IMR-90 (cell line): ENCODE data around the gene NUCB1. TPM values are rescaled to one million over a fixed set of nuclear protein-coding genes. Genes with fewer than 3 reads are reported as not detected.

Experiments used
- ATAC-seq: fragments of 200-7000 bp; cut with Tn5 transposase; 2 replicates; pipeline ENCODE4 v1.9.1; 2020; ENCODE audit warnings: low read depth, mild to moderate bottlenecking, moderate library complexity
- BruUV-seq: library from RNA; stranded (reverse); fragments of 400-500 nt; replicated peaks from 2 replicates; lab custom pipeline; 2021; lab: Mats Ljungman, UMichigan
- CTCF ChIA-PET: fragments of 300-600 bp; formaldehyde crosslinking; extraction: SDS; loops from one replicate; lab custom pipeline; 2021; ENCODE audit warnings: antibody characterized with exemption; lab: Yijun Ruan, JAX
- POLR2A ChIA-PET: fragments of 300-600 bp; sonication (Branson Sonifier 250); formaldehyde crosslinking; loops from one replicate; lab custom pipeline; 2022; ENCODE audit warnings: antibody characterized with exemption; ENCODE audit not compliant: unreplicated experiment; lab: Charles Lee
- DNase-seq: peaks from one replicate; pipeline ENCODE4 v3.0.0; 2013
- H2AFZ ChIP-seq: replicated peaks from 2 replicates; pipeline ENCODE3; 2013; ENCODE audit warnings: low read length, mild to moderate bottlenecking; ENCODE audit not compliant: poor library complexity
- H2AK5ac ChIP-seq: 2 replicates; pipeline ENCODE4 v1.6.1; 2013; ENCODE audit warnings: low read depth, low read length, inconsistent platforms
- H2AK9ac ChIP-seq: replicated peaks from 2 replicates; pipeline ENCODE3; 2013; ENCODE audit warnings: mild to moderate bottlenecking, low read depth, low read length, moderate library complexity; ENCODE audit not compliant: poor library complexity
- H2BK120ac ChIP-seq: 2 replicates; pipeline ENCODE4 v1.6.1; 2013; ENCODE audit warnings: low read depth, low read length, inconsistent platforms
- H2BK15ac ChIP-seq: 3 replicates; pipeline ENCODE4 v1.6.1; 2013; ENCODE audit warnings: low read depth, low read length, inconsistent platforms
- H2BK20ac ChIP-seq: 2 replicates; pipeline ENCODE4 v1.6.1; 2013; ENCODE audit warnings: low read depth, mild to moderate bottlenecking, inconsistent platforms, low read length, moderate library complexity
- H2BK5ac ChIP-seq: 2 replicates; pipeline ENCODE4 v1.6.1; 2013; ENCODE audit warnings: mild to moderate bottlenecking, low read depth, low read length, inconsistent platforms; ENCODE audit not compliant: poor library complexity, severe bottlenecking
- H3K14ac ChIP-seq: replicated peaks from 2 replicates; pipeline ENCODE4 v1.6.1; 2013; ENCODE audit warnings: low read depth, low read length, inconsistent platforms
- H3K18ac ChIP-seq: 2 replicates; pipeline ENCODE4 v1.6.1; 2013; ENCODE audit warnings: low read depth, low read length, control low read depth
- H3K23ac ChIP-seq: 2 replicates; pipeline ENCODE4 v1.6.1; 2013; ENCODE audit warnings: low read depth, low read length, inconsistent platforms
- H3K27ac ChIP-seq: 2 replicates; pipeline ENCODE4 v1.5.1; 2013; ENCODE audit warnings: mild to moderate bottlenecking, control low read depth, low read length; ENCODE audit not compliant: insufficient read depth
- H3K27me3 ChIP-seq: 2 replicates; pipeline ENCODE4 v1.6.1; 2013; ENCODE audit warnings: low read length; ENCODE audit not compliant: control insufficient read depth, insufficient read depth
- H3K36me3 ChIP-seq: 2 replicates; pipeline ENCODE4 v1.6.1; 2013; ENCODE audit warnings: low read length, mixed read lengths; ENCODE audit not compliant: control insufficient read depth, insufficient read depth
- H3K4ac ChIP-seq: 2 replicates; pipeline ENCODE4 v1.6.1; 2013; ENCODE audit warnings: low read depth, low read length, inconsistent platforms
- H3K4me1 ChIP-seq: 2 replicates; pipeline ENCODE4 v1.6.1; 2013; ENCODE audit warnings: low read length, mixed read lengths; ENCODE audit not compliant: control insufficient read depth, insufficient read depth
- H3K4me2 ChIP-seq: 2 replicates; pipeline ENCODE4 v1.6.1; 2013; ENCODE audit warnings: low read depth, mild to moderate bottlenecking, control low read depth, low read length, moderate library complexity
- H3K4me3 ChIP-seq: 2 replicates; pipeline ENCODE4 v1.5.1; 2013; ENCODE audit warnings: low read depth, mild to moderate bottlenecking, control low read depth, low read length, moderate library complexity; ENCODE audit not compliant: insufficient read depth
- H3K56ac ChIP-seq: 2 replicates; pipeline ENCODE4 v1.6.1; 2013; ENCODE audit warnings: low read length, inconsistent platforms; ENCODE audit not compliant: insufficient read depth; ENCODE audit errors: extremely low read depth
- H3K79me1 ChIP-seq, 2 experiments: 2 replicates each; pipeline ENCODE4 v1.6.1; 2013; ENCODE audit warnings: low read length in 2 of 2, inconsistent platforms in 1 of 2, low read depth in 1 of 2
- H3K9ac ChIP-seq: 2 replicates; pipeline ENCODE4 v1.6.1; 2013; ENCODE audit warnings: low read depth, low read length, control low read depth
- H3K9me1 ChIP-seq: 2 replicates; pipeline ENCODE4 v1.6.1; 2013; ENCODE audit warnings: low read length, inconsistent platforms; ENCODE audit not compliant: insufficient read depth
- H3K9me3 ChIP-seq: 2 replicates; pipeline ENCODE4 v1.6.1; 2013; ENCODE audit warnings: low read length; ENCODE audit not compliant: control insufficient read depth, insufficient read depth
- H4K20me1 ChIP-seq: 2 replicates; pipeline ENCODE4 v1.6.1; 2013; ENCODE audit warnings: low read length, inconsistent platforms; ENCODE audit not compliant: insufficient read depth
- H4K5ac ChIP-seq: 2 replicates; pipeline ENCODE4 v1.6.1; 2013; ENCODE audit warnings: mild to moderate bottlenecking, low read depth, low read length, control low read depth
- H4K8ac ChIP-seq, 2 experiments: 2 replicates each; pipeline ENCODE4 v1.6.1; 2013; ENCODE audit warnings: low read depth in 2 of 2, low read length in 2 of 2, control low read depth in 1 of 2, inconsistent platforms in 1 of 2
- H4K91ac ChIP-seq: 2 replicates; pipeline ENCODE4 v1.6.1; 2013; ENCODE audit warnings: low read depth, low read length, inconsistent platforms; ENCODE audit not compliant: insufficient read depth
- BHLHE40 ChIP-seq: fragments of 150-350 bp; IDR thresholded peaks from 2 replicates; pipeline ENCODE4 v1.6.1; 2016; ENCODE audit warnings: mild to moderate bottlenecking, low read depth, low read length
- CEBPB ChIP-seq: IDR thresholded peaks from 2 replicates; pipeline ENCODE4 v1.6.1; 2012; ENCODE audit warnings: low read depth, low read length, improper control_type of control experiment
- CHD1 ChIP-seq: IDR thresholded peaks from 2 replicates; pipeline ENCODE4 v1.6.1; 2012; ENCODE audit warnings: low read depth, low read length, improper control_type of control experiment
- FOS ChIP-seq: fragments of 150-350 bp; IDR thresholded peaks from 2 replicates; pipeline ENCODE4 v1.6.1; 2016; ENCODE audit warnings: low read depth, low read length
- MAFK ChIP-seq: IDR thresholded peaks from 2 replicates; pipeline ENCODE4 v1.6.1; 2012; ENCODE audit warnings: low read depth, low read length, improper control_type of control experiment
- MAZ ChIP-seq: IDR thresholded peaks from 2 replicates; pipeline ENCODE4 v1.6.1; 2012; ENCODE audit warnings: low read depth, mild to moderate bottlenecking, low read length, improper control_type of control experiment, moderate library complexity, borderline replicate concordance
- MXI1 ChIP-seq: IDR thresholded peaks from 2 replicates; pipeline ENCODE4 v1.6.1; 2012; ENCODE audit warnings: low read depth, mild to moderate bottlenecking, low read length, moderate library complexity, borderline replicate concordance
- NFE2L2 ChIP-seq: fragments of 150-350 bp; IDR thresholded peaks from 2 replicates; pipeline ENCODE4 v1.6.1; 2016; ENCODE audit warnings: low read depth, mild to moderate bottlenecking, low read length
- POLR2A ChIP-seq: IDR thresholded peaks from 2 replicates; pipeline ENCODE4 v1.6.1; 2012; ENCODE audit warnings: mild to moderate bottlenecking, low read depth, low read length
- RAD21 ChIP-seq: IDR thresholded peaks from 2 replicates; pipeline ENCODE4 v1.6.1; 2012; ENCODE audit warnings: low read length, improper control_type of control experiment
- RCOR1 ChIP-seq: IDR thresholded peaks from 2 replicates; pipeline ENCODE4 v1.6.1; 2012; ENCODE audit warnings: mild to moderate bottlenecking, low read length, improper control_type of control experiment; ENCODE audit not compliant: insufficient replicate concordance
- RFX5 ChIP-seq: IDR thresholded peaks from 2 replicates; pipeline ENCODE4 v1.8.0; 2012; ENCODE audit warnings: low read depth, mild to moderate bottlenecking, low read length, moderate library complexity
- SMC3 ChIP-seq: fragments of 150-350 bp; IDR thresholded peaks from 2 replicates; pipeline ENCODE4 v1.6.1; 2016; ENCODE audit warnings: low read depth, mild to moderate bottlenecking, antibody characterized with exemption, low read length, moderate library complexity
- WGBS, 2 experiments: methylation state at CpG; one replicate each; pipeline versions ENCODE4 v1.1.5 to v1.1.7; 2013; ENCODE audit warnings: missing lambda C conversion rate in 2 of 2; ENCODE audit not compliant: insufficient read length in 1 of 2; ENCODE audit errors: extremely low coverage in 2 of 2; 5-methylcytosine and 5-hydroxymethylcytosine counted together
- dilution Hi-C: fragments of 300-500 bp; cut with HindIII; formaldehyde crosslinking; loops from one replicate; pipeline ENCODE4 v1.14.3; 2018; ENCODE audit warnings: low sequenced_read_pairs; ENCODE audit not compliant: unreplicated experiment
- in situ Hi-C: fragments of 300-500 bp; cut with MboI; formaldehyde crosslinking; loops from 3 replicates; pipeline ENCODE4 v1.14.3; 2019; ENCODE audit warnings: low sequenced_read_pairs, inconsistent platforms, mixed read lengths
- intact Hi-C: fragments of 100-400 bp; cut with micrococcal nuclease; formaldehyde crosslinking; loops from 2 replicates; pipeline ENCODE4 v1.10.0; 2022
- polyA plus RNA-seq, 3 experiments: library from polyadenylated mRNA; depleted of rRNA; stranded (reverse); fragments of >200 nt; gene quantifications; 2 replicates each; pipeline ENCODE4 v1.2.3, GENCODE V29; 2012; ENCODE audit warnings: low replicate concordance in 1 of 3
- total RNA-seq: library from RNA; depleted of rRNA; stranded (reverse); fragments of >200 nt; gene quantifications from 2 replicates; pipeline ENCODE4 v1.2.3, GENCODE V29; 2012
- TF ChIP-seq, protein P1 (sequence below): fragments of 150-350 bp; IDR thresholded peaks from 2 replicates; pipeline ENCODE4 v1.6.1; 2017; ENCODE audit warnings: mild to moderate bottlenecking, antibody characterized with exemption, low read length, low read depth
- TF ChIP-seq, protein P2 (sequence below): fragments of 150-350 bp; IDR thresholded peaks from 2 replicates; pipeline ENCODE4 v1.6.1; 2016; ENCODE audit warnings: low read depth, mild to moderate bottlenecking, low read length, moderate library complexity, borderline replicate concordance
- TF ChIP-seq, protein P3 (sequence below): conservative IDR thresholded peaks from 2 replicates; pipeline ENCODE4 v1.5.1; 2012; ENCODE audit warnings: mild to moderate bottlenecking, low read depth, low read length, improper control_type of control experiment

NUCB1 gene
- total and polyA plus RNA-seq, 2 of the 4 experiments (the other 2 are of a cell fraction), result 37.3 to 253 TPM

GRCh38 chr19:48907671-48908070 lies 7.6 kb downstream of the NUCB1 start:
- Histone ChIP-seq H3K9me3 (no peaks in the 10 kb centered on the region), H3K9me1 (peaks cover 7% of the 10 kb centered on the region; the same call in 1 of the 2 replicates), H2BK120ac (no peak overlapping the region), H3K27me3 (no peaks in the 10 kb centered on the region), H2AFZ (no peak overlapping the region), H2AK9ac (no peak overlapping the region), H3K14ac (no peak overlapping the region), H2BK20ac (no peak overlapping the region), H3K4ac (no peak overlapping the region), H3K56ac (no peak overlapping the region), H4K8ac (no peak overlapping the region), H4K5ac (no peak overlapping the region), H2BK5ac (no peak overlapping the region), H3K36me3 (peaks cover 52% of the 10 kb centered on the region), H3K4me3 (no peak overlapping the region), H4K91ac (no peak overlapping the region), H3K23ac (no peak overlapping the region), H4K20me1 (peaks cover 2% of the 10 kb centered on the region; the same call in 1 of the 2 replicates), H3K79me1 (peaks cover 7 to 37% of the 10 kb centered on the region in 2 experiments), H2AK5ac (no peak overlapping the region), H2BK15ac (no peak overlapping the region), H3K4me2 (no peak overlapping the region), H3K27ac (no peak overlapping the region), H3K18ac (no peak overlapping the region), H3K4me1 (no peaks in the 10 kb centered on the region), H3K9ac (no peak overlapping the region)
- CTCF ChIA-PET, result no interaction called here
- dilution Hi-C loops (no loop called here), intact Hi-C loops (no loop called here), in situ Hi-C loops (no loop called here)
- 100% methylated on average over 3 of the region's 14 CpGs; no CpG with 5 or more reads in 1 of the 2 experiments for WGBS, 2 experiments
- BruUV-seq, result no TSS peak
- TF ChIP-seq, protein P1, sequence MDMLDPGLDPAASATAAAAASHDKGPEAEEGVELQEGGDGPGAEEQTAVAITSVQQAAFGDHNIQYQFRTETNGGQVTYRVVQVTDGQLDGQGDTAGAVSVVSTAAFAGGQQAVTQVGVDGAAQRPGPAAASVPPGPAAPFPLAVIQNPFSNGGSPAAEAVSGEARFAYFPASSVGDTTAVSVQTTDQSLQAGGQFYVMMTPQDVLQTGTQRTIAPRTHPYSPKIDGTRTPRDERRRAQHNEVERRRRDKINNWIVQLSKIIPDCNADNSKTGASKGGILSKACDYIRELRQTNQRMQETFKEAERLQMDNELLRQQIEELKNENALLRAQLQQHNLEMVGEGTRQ, result no peak
- TF ChIP-seq MXI1, result no peak
- no peak for TF ChIP-seq RCOR1
- TF ChIP-seq MAFK, result no peak
- TF ChIP-seq NFE2L2, result no peak
- no peak for TF ChIP-seq MAZ
- TF ChIP-seq BHLHE40, result no peak
- TF ChIP-seq RAD21, result no peak
- TF ChIP-seq POLR2A, result no peak
- TF ChIP-seq SMC3, result no peak
- no peak for TF ChIP-seq FOS
- TF ChIP-seq CEBPB, result no peak
- no peak for TF ChIP-seq RFX5
- TF ChIP-seq, protein P2, sequence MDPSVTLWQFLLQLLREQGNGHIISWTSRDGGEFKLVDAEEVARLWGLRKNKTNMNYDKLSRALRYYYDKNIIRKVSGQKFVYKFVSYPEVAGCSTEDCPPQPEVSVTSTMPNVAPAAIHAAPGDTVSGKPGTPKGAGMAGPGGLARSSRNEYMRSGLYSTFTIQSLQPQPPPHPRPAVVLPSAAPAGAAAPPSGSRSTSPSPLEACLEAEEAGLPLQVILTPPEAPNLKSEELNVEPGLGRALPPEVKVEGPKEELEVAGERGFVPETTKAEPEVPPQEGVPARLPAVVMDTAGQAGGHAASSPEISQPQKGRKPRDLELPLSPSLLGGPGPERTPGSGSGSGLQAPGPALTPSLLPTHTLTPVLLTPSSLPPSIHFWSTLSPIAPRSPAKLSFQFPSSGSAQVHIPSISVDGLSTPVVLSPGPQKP, result no peak
- TF ChIP-seq, protein P3, sequence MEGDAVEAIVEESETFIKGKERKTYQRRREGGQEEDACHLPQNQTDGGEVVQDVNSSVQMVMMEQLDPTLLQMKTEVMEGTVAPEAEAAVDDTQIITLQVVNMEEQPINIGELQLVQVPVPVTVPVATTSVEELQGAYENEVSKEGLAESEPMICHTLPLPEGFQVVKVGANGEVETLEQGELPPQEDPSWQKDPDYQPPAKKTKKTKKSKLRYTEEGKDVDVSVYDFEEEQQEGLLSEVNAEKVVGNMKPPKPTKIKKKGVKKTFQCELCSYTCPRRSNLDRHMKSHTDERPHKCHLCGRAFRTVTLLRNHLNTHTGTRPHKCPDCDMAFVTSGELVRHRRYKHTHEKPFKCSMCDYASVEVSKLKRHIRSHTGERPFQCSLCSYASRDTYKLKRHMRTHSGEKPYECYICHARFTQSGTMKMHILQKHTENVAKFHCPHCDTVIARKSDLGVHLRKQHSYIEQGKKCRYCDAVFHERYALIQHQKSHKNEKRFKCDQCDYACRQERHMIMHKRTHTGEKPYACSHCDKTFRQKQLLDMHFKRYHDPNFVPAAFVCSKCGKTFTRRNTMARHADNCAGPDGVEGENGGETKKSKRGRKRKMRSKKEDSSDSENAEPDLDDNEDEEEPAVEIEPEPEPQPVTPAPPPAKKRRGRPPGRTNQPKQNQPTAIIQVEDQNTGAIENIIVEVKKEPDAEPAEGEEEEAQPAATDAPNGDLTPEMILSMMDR, result no peak
- no peak for TF ChIP-seq CHD1
- ATAC-seq, result no peak
- POLR2A ChIA-PET, result no interaction called here
- DNase-seq, result no peak
